ENCODE results near the gene ZC2HC1B. TPM values are rescaled to one million over a fixed set of nuclear protein-coding genes. Genes with fewer than 3 reads are reported as not detected.

The ZC2HC1B gene
- total RNA-seq, 4 donors from 2014 or later = not detected

DNA sequence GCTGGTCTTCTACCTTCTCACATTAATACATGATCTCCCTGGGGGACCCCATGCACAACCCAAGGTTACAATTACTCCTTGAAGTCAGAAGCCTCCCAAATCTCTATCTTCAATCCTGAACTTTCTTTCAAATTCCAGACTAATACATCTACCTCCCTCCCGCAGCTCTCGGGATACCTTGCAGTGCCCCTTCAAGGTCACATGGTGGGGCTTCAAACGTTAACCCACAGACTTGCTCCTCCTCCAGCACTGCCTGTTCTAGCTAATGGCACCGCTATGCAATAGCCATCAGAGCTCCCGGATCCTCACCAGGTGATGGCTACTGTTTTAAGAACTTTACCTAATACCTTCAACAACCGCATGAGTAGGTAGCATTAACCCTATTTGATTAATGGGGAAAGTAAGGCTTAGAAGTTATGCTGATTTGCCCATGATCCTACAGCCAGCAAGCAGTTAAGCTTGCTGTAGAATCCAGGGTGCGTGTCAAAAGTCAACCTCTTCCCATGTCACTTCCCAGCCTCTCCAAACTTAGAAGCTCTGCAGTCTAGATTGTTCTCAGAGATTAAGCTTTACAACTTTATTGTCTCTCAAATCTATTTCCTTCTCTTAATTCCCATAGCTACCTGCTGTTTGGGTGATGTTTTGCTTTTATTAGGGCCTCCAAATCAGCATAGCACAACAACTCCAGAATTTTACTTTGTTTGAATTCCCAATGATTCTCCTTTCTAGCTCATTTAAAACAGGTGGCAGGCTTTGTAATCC lies 99.1 kb downstream of the ZC2HC1B start:
- no peaks in the 10 kb centered on the region for H3K27me3 ChIP-seq
- peak overlapping the region in 1 of 4 donors; percentile 16 for H3K27ac ChIP-seq
- intact Hi-C loops (cut with DNase I; ENCODE audit: low total_unique reads) (no loop called here), in situ Hi-C loops (cut with MboI; ENCODE audit: low pct_ligation_motif_present in 1 of 4, low pct_unique_long_range_greater_than_20kb in 1 of 4, low sequenced_read_pairs in 3 of 4) (no loop called here)
- no peak overlapping the region for H3K4me3 ChIP-seq
- H3K36me3 ChIP-seq = no peaks in the 10 kb centered on the region
- peaks cover 0 to 23% (median 10%) of the 10 kb centered on the region in 4 donors for H3K4me1 ChIP-seq
- WGBS, 2 donors (ENCODE audit: low coverage in 1 of 2) = 78 to 82% methylated on average over 7 of the region's 7 CpGs
- no peak for TF ChIP-seq POLR2AphosphoS5 (IDR thresholded peaks at IDR 0.05)
- no peak for TF ChIP-seq EP300 (IDR thresholded peaks at IDR 0.05; ENCODE audit: low read depth)
- TF ChIP-seq, protein P1, sequence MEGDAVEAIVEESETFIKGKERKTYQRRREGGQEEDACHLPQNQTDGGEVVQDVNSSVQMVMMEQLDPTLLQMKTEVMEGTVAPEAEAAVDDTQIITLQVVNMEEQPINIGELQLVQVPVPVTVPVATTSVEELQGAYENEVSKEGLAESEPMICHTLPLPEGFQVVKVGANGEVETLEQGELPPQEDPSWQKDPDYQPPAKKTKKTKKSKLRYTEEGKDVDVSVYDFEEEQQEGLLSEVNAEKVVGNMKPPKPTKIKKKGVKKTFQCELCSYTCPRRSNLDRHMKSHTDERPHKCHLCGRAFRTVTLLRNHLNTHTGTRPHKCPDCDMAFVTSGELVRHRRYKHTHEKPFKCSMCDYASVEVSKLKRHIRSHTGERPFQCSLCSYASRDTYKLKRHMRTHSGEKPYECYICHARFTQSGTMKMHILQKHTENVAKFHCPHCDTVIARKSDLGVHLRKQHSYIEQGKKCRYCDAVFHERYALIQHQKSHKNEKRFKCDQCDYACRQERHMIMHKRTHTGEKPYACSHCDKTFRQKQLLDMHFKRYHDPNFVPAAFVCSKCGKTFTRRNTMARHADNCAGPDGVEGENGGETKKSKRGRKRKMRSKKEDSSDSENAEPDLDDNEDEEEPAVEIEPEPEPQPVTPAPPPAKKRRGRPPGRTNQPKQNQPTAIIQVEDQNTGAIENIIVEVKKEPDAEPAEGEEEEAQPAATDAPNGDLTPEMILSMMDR (IDR thresholded peaks at IDR 0.05) = no peak
- TF ChIP-seq POLR2A (IDR thresholded peaks at IDR 0.05) = no peak
- no peak for DNase-seq
- no peaks in the 10 kb centered on the region for H3K9me3 ChIP-seq

DNA sequence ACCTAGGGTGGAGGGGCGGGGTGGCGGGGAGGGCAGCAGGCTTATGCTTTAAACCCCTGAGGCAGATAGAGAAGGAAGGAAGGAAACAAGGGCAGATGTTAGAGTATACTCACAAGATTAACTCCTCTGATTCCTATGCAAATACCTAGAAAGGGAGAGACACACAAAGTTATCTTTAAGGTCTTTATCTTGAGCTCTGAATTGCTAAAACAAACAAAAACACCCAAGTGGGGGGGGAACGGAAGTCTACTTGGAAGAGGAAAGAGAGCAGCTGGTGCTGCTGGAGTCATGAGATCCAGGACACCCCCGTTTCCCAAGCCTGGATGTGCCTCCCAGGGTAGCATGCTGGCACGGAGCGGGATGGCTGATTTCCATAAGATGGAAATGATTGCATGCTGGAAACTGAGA lies 100.4 kb downstream of the ZC2HC1B start:
- no peaks in the 10 kb centered on the region for H3K9me3 ChIP-seq
- H3K27ac ChIP-seq = no peak overlapping the region
- intact Hi-C loops (cut with DNase I; ENCODE audit: low total_unique reads) (no loop called here), in situ Hi-C loops (cut with MboI; ENCODE audit: low pct_ligation_motif_present in 1 of 4, low pct_unique_long_range_greater_than_20kb in 1 of 4, low sequenced_read_pairs in 3 of 4) (no loop called here)
- no peak for TF ChIP-seq POLR2A (IDR thresholded peaks at IDR 0.05)
- TF ChIP-seq, protein P1 (IDR thresholded peaks at IDR 0.05) = no peak
- no peak for TF ChIP-seq EP300 (IDR thresholded peaks at IDR 0.05; ENCODE audit: low read depth)
- no peak for TF ChIP-seq POLR2AphosphoS5 (IDR thresholded peaks at IDR 0.05)
- H3K4me1 ChIP-seq = peaks cover 0 to 23% (median 10%) of the 10 kb centered on the region in 4 donors
- H3K27me3 ChIP-seq = no peaks in the 10 kb centered on the region
- no peaks in the 10 kb centered on the region for H3K36me3 ChIP-seq
- DNase-seq = no peak
- H3K4me3 ChIP-seq = no peak overlapping the region
- WGBS, 2 donors (ENCODE audit: low coverage in 1 of 2) = 45 to 60% methylated on average over 5 to 6 of the region's 6 CpGs

DNA sequence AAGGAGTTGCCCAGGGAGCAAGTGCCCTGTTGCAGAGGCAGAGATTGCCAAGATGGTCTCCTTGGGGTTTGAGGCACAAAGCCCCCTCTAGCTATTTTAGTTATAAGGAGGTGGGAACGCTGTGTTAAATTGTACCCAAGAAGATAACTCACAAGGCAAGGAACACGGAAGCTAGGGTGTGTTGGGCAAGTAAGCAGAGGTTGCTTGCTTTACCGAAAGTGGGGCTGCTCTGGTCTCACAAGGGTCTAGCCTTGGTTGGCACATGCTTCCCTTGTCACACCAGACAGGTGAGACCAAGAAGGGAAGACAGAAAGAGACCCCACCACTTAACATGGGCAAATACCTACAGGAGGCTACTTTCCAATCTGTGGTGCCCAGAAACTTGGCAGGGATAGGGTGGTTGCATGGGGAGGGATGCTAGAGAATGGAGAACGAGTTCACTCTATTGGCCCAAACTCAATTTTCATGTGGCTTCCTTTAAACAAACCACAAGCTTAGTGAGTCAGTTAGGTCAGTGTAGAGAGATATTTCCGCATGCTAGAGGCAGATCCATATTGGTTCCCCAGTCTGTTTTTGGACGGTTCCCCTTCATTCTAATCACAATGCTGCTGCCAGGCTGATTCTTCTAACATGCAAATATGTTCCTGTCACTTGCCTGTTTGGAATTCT lies 101.4 kb downstream of the ZC2HC1B start:
- H3K36me3 ChIP-seq = no peaks in the 10 kb centered on the region
- intact Hi-C loops (cut with DNase I; ENCODE audit: low total_unique reads) (no loop called here), in situ Hi-C loops (cut with MboI; ENCODE audit: low pct_ligation_motif_present in 1 of 4, low pct_unique_long_range_greater_than_20kb in 1 of 4, low sequenced_read_pairs in 3 of 4) (no loop called here)
- H3K27ac ChIP-seq = no peak overlapping the region
- 73 to 82% methylated on average over 4 to 6 of the region's 6 CpGs for WGBS, 2 donors (ENCODE audit: low coverage in 1 of 2)
- H3K4me3 ChIP-seq = no peak overlapping the region
- H3K27me3 ChIP-seq = no peaks in the 10 kb centered on the region
- no peak for DNase-seq
- TF ChIP-seq POLR2AphosphoS5 (IDR thresholded peaks at IDR 0.05) (no peak), EP300 (IDR thresholded peaks at IDR 0.05; ENCODE audit: low read depth) (no peak), POLR2A (IDR thresholded peaks at IDR 0.05) (no peak)
- TF ChIP-seq, protein P1 (IDR thresholded peaks at IDR 0.05) = no peak
- peaks cover 0 to 23% (median 10%) of the 10 kb centered on the region in 4 donors for H3K4me1 ChIP-seq
- H3K9me3 ChIP-seq = no peaks in the 10 kb centered on the region

DNA sequence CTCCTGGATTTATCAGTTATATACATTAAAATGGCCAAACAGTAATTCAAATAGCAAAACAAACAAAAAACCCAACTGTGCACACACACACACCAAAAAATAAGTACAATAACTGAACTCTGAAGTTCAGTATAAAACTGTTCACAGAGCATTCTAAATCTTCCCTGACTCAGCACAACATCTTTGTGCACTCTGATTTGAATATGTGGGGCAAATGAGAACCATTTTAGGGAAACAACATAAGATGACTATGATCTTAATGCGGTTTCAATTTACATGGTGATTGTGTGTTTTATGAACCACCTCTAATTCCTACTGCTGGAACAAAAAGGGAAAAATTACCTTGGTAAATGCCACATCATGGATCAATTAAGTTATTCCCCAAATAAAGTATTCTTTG lies 102.0 kb downstream of the ZC2HC1B start:
- intact Hi-C loops (cut with DNase I; ENCODE audit: low total_unique reads) (no loop called here), in situ Hi-C loops (cut with MboI; ENCODE audit: low pct_ligation_motif_present in 1 of 4, low pct_unique_long_range_greater_than_20kb in 1 of 4, low sequenced_read_pairs in 3 of 4) (no loop called here)
- H3K4me3 ChIP-seq = no peak overlapping the region
- H3K27ac ChIP-seq = no peak overlapping the region
- no peaks in the 10 kb centered on the region for H3K9me3 ChIP-seq
- no peaks in the 10 kb centered on the region for H3K36me3 ChIP-seq
- DNase-seq = no peak
- TF ChIP-seq EP300 (IDR thresholded peaks at IDR 0.05; ENCODE audit: low read depth) (no peak), POLR2A (IDR thresholded peaks at IDR 0.05) (no peak), POLR2AphosphoS5 (IDR thresholded peaks at IDR 0.05) (no peak)
- TF ChIP-seq, protein P1 (IDR thresholded peaks at IDR 0.05) = no peak
- no peaks in the 10 kb centered on the region for H3K27me3 ChIP-seq
- H3K4me1 ChIP-seq = peaks cover 0 to 23% (median 10%) of the 10 kb centered on the region in 4 donors
- WGBS, 2 donors (ENCODE audit: low coverage in 1 of 2) = 60 to 90% methylated on average over 1 of the region's 1 CpG

All from transverse colon (tissue), 4 donors.